Measurements from ENCODE around the gene TCTN1. TPM values are rescaled to one million over a fixed set of nuclear protein-coding genes. Genes with fewer than 3 reads are reported as not detected.
A peak's percentile ranks its signal among the peaks of the same experiment; 100 is the strongest.
"Not testable (repeated sequence)": the region's sequence is repeated elsewhere in the genome, so short reads cannot be mapped to it uniquely, and the experiment has no call there.

The TCTN1 gene
- total RNA-seq, 1 donor from 2014 or later: 63.9 TPM

DNA sequence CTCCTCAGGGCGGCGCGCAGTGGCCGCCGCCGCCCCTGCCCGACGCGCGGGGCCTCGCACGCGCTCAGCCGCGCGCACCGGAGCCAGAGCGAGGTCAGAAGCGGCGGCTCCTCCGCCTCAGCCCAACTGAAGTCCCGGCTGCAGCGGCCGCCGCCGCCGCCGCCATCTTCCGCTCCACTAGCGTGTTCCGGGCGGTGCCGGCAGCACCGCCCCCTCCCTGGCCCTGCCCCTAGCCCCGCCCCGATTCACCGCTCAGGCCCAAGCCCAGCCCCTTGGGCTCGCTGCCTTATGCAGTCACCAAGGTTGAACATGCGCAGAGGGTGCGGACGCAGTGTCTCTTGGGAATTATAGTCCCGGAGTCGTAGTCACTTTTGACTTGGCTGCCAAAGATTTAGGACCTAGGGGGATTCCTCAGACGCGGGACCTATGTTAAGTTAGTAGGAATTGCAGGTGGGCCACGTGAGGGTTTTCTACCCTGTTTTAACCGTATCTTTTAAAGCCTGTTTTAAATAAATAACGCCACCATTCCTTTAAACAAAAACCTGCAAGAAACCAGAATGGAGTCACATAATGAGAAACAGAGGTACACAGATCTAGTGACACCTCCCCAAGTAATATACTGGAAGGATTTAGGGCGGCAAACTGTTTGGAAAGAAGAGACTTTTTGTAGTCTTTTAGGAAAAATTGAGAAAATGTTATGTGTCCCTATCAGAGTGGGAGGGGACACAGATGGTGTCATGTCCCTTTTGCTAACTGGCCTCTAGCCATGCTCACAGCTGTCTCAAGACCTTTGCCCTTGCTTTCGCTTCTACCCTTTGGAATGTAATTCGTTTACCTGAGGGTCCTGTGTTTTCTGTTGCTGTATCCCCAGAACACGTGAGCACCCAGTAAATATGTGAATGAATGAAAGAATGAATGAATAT is 30.5 kb upstream of the TCTN1 start, which contains the start of gene PPTC7:
Gene PPTC7, minus strand, starts transcription at position 182 of the 923 bp plus-strand sequence. CDS start 287 bp downstream, outside the sequence.
- TF ChIP-seq, protein P1, sequence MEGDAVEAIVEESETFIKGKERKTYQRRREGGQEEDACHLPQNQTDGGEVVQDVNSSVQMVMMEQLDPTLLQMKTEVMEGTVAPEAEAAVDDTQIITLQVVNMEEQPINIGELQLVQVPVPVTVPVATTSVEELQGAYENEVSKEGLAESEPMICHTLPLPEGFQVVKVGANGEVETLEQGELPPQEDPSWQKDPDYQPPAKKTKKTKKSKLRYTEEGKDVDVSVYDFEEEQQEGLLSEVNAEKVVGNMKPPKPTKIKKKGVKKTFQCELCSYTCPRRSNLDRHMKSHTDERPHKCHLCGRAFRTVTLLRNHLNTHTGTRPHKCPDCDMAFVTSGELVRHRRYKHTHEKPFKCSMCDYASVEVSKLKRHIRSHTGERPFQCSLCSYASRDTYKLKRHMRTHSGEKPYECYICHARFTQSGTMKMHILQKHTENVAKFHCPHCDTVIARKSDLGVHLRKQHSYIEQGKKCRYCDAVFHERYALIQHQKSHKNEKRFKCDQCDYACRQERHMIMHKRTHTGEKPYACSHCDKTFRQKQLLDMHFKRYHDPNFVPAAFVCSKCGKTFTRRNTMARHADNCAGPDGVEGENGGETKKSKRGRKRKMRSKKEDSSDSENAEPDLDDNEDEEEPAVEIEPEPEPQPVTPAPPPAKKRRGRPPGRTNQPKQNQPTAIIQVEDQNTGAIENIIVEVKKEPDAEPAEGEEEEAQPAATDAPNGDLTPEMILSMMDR (conservative IDR thresholded peaks at IDR 0.05): no peak
- H3K27ac Mint-ChIP-seq: peak within 1 kb of the TSS; percentile 94
- H3K4me3 Mint-ChIP-seq: peak within 1 kb of the TSS; percentile 95
- no peaks in the 10 kb centered on the region for H3K27me3 Mint-ChIP-seq
- H3K9me3 Mint-ChIP-seq: no peaks in the 10 kb centered on the region
- H3K36me3 Mint-ChIP-seq: no peaks in the 10 kb centered on the region
- DNase-seq (ENCODE audit: extremely low spot score, unreplicated experiment): peak; percentile 94
- peaks cover 42% of the 10 kb centered on the region for H3K4me1 Mint-ChIP-seq (ENCODE audit: unreplicated experiment)

DNA sequence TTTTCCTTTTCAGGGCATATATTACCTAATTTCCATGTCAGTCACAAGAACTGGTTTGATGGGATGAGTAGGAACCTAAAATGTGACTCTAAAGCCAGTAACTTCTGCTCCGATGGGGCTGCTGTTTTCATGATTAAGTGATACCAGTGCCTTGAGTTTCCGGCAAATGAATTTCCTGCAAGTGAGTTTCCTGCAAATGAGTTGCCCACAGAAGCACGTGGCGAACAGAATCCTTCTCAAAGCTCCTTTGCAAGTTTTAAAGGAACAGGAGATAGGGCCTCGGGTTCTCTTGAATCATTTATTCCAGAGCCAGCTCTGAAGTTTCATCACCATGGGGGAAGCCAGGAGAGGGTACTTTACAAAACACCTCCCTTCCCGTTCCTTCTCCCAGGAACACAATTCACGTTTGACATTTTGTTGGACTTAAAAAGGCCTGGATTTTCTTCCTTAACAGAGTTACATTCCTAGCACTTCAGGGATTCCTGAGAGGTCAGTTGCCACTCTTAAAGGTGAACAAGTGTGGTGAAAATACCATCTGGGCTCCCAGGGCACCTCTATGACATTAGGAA is 28.6 kb upstream of the TCTN1 start:
- H3K27me3 Mint-ChIP-seq: no peaks in the 10 kb centered on the region
- no peaks in the 10 kb centered on the region for H3K36me3 Mint-ChIP-seq
- peak overlapping the region; percentile 92 for H3K27ac Mint-ChIP-seq
- H3K9me3 Mint-ChIP-seq: no peaks in the 10 kb centered on the region
- peaks cover 39% of the 10 kb centered on the region for H3K4me1 Mint-ChIP-seq (ENCODE audit: unreplicated experiment)
- TF ChIP-seq, protein P1 (conservative IDR thresholded peaks at IDR 0.05): no peak
- no peak for DNase-seq (ENCODE audit: extremely low spot score, unreplicated experiment)
- peak overlapping the region; percentile 62 for H3K4me3 Mint-ChIP-seq

DNA sequence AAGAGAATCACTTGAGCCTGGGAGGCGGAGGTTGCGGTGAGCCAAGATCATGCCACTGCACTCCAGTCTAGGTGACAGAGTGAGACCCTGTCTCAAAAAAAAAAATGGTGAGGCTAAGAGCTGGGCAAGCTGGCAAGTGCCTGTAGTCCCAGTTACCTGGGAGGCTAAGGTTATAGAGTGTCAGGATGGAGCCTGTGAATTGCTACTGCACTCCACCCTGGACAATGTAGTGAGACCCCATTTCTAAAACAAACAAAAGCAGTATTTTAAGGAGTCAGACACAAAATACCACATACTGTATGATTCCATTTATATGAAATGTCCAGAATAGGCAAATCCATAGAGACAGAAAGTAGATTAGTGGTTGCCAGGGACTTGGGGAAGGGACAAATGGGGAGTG is 26.8 kb upstream of the TCTN1 start:
- not testable (repeated sequence) for H3K27me3 Mint-ChIP-seq; H3K27ac Mint-ChIP-seq; H3K9me3 Mint-ChIP-seq; H3K36me3 Mint-ChIP-seq; DNase-seq (ENCODE audit: extremely low spot score, unreplicated experiment); H3K4me3 Mint-ChIP-seq
- peaks cover 38% of the 10 kb centered on the region for H3K4me1 Mint-ChIP-seq (ENCODE audit: unreplicated experiment)

DNA sequence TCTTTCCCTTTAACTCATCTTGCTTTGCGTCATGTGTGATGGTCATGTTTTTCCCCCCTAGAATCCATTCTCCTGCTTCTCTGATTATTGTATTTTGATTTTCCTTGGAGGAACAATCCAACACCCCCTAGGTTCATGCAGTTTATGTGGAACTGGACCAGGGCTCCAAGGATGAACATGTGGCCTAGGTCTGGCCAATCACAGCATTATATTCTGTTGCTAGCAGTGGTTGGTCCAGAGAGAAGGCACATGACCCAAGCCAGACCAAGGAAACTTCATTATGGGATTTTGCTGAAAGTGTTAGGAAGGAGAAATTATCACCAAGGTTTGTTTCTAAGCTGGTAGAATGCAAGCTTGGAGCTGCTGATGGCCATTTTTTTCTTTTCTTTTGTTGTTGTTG is 23.9 kb upstream of the TCTN1 start:
- Mint-ChIP-seq H3K4me3 (no peak overlapping the region), H3K9me3 (no peaks in the 10 kb centered on the region), H3K27me3 (no peaks in the 10 kb centered on the region), H3K27ac (no peak overlapping the region), H3K4me1 (ENCODE audit: unreplicated experiment) (peaks cover 21% of the 10 kb centered on the region), H3K36me3 (no peaks in the 10 kb centered on the region)
- TF ChIP-seq, protein P1 (conservative IDR thresholded peaks at IDR 0.05): no peak
- DNase-seq (ENCODE audit: extremely low spot score, unreplicated experiment): no peak

DNA sequence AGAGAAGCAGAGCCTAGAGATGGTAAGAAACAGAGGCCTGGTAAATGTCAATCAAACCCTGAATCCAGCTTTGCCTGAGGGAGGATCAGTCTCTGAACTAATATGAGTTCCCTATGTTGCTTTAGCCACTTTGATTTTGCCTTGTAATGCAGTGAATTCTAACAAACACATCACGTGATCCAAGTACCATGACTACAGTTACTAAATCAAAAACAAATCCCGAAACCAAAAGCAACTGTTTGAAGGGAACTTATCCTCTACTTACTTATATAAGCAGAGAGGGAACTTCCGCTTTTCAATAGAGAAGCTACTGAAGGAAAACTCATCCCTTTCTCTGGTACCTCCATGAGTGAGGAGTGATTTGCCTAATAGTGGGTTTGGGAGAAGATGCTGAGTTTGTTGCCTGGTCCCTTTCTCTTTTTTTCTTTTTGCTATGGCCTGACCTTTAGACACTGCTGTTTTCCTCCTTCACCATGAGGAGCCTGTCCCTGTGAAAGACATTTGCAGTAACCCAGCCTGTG is 23.1 kb upstream of the TCTN1 start:
- DNase-seq (ENCODE audit: extremely low spot score, unreplicated experiment): no peak
- H3K27me3 Mint-ChIP-seq: no peaks in the 10 kb centered on the region
- peaks cover 13% of the 10 kb centered on the region for H3K4me1 Mint-ChIP-seq (ENCODE audit: unreplicated experiment)
- peak overlapping the region; percentile 61 for H3K27ac Mint-ChIP-seq
- TF ChIP-seq, protein P1 (conservative IDR thresholded peaks at IDR 0.05): no peak
- H3K36me3 Mint-ChIP-seq: no peaks in the 10 kb centered on the region
- H3K9me3 Mint-ChIP-seq: no peaks in the 10 kb centered on the region
- no peak overlapping the region for H3K4me3 Mint-ChIP-seq
